Measurements from ENCODE around the gene SLC16A11. TPM values are rescaled to one million over a fixed set of nuclear protein-coding genes. Genes with fewer than 3 reads are reported as not detected.
"Not testable (repeated sequence)": the region's sequence is repeated elsewhere in the genome, so short reads cannot be mapped to it uniquely, and the experiment has no call there.

SLC16A11 gene
- total RNA-seq, 1 donor from 2014 or later = 0.47 TPM

DNA sequence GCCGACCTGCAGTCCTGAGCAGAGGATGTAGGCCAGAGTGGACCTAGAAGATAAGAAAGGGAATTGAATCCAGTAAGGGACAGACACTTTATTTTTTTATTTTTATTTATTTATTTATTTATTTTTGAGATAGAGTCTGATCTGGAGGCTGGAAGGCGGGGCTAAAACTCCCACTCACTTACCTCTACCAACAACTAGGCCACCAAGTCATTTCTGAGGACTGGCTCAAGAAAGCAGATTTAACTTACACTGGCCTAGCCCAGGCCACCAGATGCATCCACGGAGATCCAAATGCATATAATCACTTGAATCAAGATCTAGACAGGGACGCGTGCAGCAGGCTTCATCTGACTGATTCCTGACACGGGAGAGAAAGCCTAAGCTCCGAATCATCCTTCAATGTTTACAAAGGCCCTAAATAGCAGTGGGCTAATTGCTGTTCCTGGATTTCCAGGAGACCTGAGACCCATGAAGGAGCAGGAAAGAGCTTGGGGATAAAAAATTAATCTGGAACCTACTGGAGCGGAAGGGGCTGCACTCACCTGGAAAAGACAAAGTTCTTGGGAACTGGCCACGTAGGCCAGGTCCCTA is 49.1 kb downstream of the SLC16A11 start:
- H3K27me3 Mint-ChIP-seq (ENCODE audit: low read depth) = no peaks in the 10 kb centered on the region
- peaks cover 19% of the 10 kb centered on the region for H3K36me3 Mint-ChIP-seq (ENCODE audit: low read depth)
- H3K27ac Mint-ChIP-seq (ENCODE audit: unreplicated experiment) = no peak overlapping the region
- TF ChIP-seq, protein P1, sequence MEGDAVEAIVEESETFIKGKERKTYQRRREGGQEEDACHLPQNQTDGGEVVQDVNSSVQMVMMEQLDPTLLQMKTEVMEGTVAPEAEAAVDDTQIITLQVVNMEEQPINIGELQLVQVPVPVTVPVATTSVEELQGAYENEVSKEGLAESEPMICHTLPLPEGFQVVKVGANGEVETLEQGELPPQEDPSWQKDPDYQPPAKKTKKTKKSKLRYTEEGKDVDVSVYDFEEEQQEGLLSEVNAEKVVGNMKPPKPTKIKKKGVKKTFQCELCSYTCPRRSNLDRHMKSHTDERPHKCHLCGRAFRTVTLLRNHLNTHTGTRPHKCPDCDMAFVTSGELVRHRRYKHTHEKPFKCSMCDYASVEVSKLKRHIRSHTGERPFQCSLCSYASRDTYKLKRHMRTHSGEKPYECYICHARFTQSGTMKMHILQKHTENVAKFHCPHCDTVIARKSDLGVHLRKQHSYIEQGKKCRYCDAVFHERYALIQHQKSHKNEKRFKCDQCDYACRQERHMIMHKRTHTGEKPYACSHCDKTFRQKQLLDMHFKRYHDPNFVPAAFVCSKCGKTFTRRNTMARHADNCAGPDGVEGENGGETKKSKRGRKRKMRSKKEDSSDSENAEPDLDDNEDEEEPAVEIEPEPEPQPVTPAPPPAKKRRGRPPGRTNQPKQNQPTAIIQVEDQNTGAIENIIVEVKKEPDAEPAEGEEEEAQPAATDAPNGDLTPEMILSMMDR (IDR thresholded peaks at IDR 0.05) = no peak
- H3K9me3 Mint-ChIP-seq (ENCODE audit: low read depth) = no peaks in the 10 kb centered on the region
- H3K4me3 Mint-ChIP-seq (ENCODE audit: unreplicated experiment) = no peak overlapping the region
- H3K4me1 Mint-ChIP-seq (ENCODE audit: low read depth) = peaks cover 5% of the 10 kb centered on the region
- DNase-seq (ENCODE audit: low spot score) = no peak

DNA sequence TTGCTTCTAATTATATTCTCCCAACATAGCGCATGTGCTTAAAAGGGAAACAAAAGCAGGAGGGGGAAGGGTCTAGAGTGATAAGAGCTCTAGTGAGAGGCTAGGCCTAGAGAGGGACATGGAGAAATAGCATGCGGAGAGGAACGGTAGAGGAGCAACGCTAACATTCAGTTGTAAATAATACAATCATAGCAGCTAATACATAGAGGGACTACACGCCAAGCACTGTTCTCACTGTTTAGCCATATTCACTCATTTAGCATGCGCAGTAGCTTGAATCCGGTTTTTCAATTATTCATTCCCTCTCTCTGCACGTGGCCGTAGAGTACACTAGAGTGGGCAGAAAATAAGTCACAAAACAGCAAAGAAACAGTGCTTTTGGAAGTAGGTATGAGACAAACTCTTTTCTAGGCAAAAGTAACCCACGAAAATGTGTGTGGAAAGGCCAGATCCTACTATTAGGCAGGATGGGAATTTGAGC is 49.7 kb downstream of the SLC16A11 start:
- Mint-ChIP-seq H3K27me3 (ENCODE audit: low read depth) (no peaks in the 10 kb centered on the region), H3K36me3 (ENCODE audit: low read depth) (peaks cover 14% of the 10 kb centered on the region), H3K4me3 (ENCODE audit: unreplicated experiment) (no peak overlapping the region), H3K27ac (ENCODE audit: unreplicated experiment) (no peak overlapping the region), H3K4me1 (ENCODE audit: low read depth) (peaks cover 5% of the 10 kb centered on the region), H3K9me3 (ENCODE audit: low read depth) (no peaks in the 10 kb centered on the region)
- no peak for DNase-seq (ENCODE audit: low spot score)
- TF ChIP-seq, protein P1 (IDR thresholded peaks at IDR 0.05) = no peak

- H3K4me3 Mint-ChIP-seq (ENCODE audit: unreplicated experiment); H3K27me3 Mint-ChIP-seq (ENCODE audit: low read depth); H3K4me1 Mint-ChIP-seq (ENCODE audit: low read depth); H3K9me3 Mint-ChIP-seq (ENCODE audit: low read depth); H3K27ac Mint-ChIP-seq (ENCODE audit: unreplicated experiment); DNase-seq (ENCODE audit: low spot score): not testable (repeated sequence)
- peaks cover 14% of the 10 kb centered on the region for H3K36me3 Mint-ChIP-seq (ENCODE audit: low read depth)
Measured at GRCh38 chr17:6993613-6994056, 50.3 kb downstream of the SLC16A11 start.

Other genes starting within 250 kb of the SLC16A11 start
- not detected in 3 replicates for gene TEKT1, start 212.4 kb downstream of the SLC16A11 start, total RNA-seq
- gene ALOX12, start 48.0 kb downstream of the SLC16A11 start, total RNA-seq = not detected in 3 replicates
- 241 to 266 TPM (median 259 TPM) in 3 replicates for gene RNASEK, start 31.5 kb downstream of the SLC16A11 start, total RNA-seq
- not detected in 3 replicates for gene BCL6B, start 21.0 kb downstream of the SLC16A11 start, total RNA-seq
- gene SLC16A13, start 8.1 kb downstream of the SLC16A11 start, total RNA-seq = 3.5 to 5.4 TPM (median 4.8 TPM) in 3 replicates
- gene CLEC10A, start 36.2 kb upstream of the SLC16A11 start, total RNA-seq = not detected in 3 replicates
- gene ASGR2, start 70.7 kb upstream of the SLC16A11 start, total RNA-seq = not detected in 3 replicates
- 0.46 to 1.9 TPM (median 0.97 TPM) in 3 replicates for gene ASGR1, start 135.3 kb upstream of the SLC16A11 start, total RNA-seq
- gene DLG4, start 175.7 kb upstream of the SLC16A11 start, total RNA-seq = 28.3 to 34.4 TPM (median 31.3 TPM) in 3 replicates
- 427 to 584 TPM (median 454 TPM) in 3 replicates for gene ACADVL, start 175.8 kb upstream of the SLC16A11 start, total RNA-seq
- gene DVL2, start 190.4 kb upstream of the SLC16A11 start, total RNA-seq = 58.8 to 65.2 TPM (median 59.5 TPM) in 3 replicates
- gene PHF23, start 195.4 kb upstream of the SLC16A11 start, total RNA-seq = 49.5 to 57.8 TPM (median 53.1 TPM) in 3 replicates
- gene GABARAP, start 198.4 kb upstream of the SLC16A11 start, total RNA-seq = 449 to 459 TPM (median 455 TPM) in 3 replicates
- 105 to 118 TPM (median 111 TPM) in 3 replicates for gene CTDNEP1, start 207.6 kb upstream of the SLC16A11 start, total RNA-seq
- 24.9 to 32.7 TPM (median 25.8 TPM) in 3 replicates for gene ELP5, start 208.1 kb upstream of the SLC16A11 start, total RNA-seq
- gene CLDN7, start 218.4 kb upstream of the SLC16A11 start, total RNA-seq = 0.42 to 0.54 TPM (median 0.46 TPM) in 3 replicates
- 0.15 to 0.38 TPM (median 0.30 TPM) in 3 replicates for gene SLC2A4, start 237.6 kb upstream of the SLC16A11 start, total RNA-seq

Measured in chondrocyte (in vitro differentiated cells).